ENCODE measurements around the gene PALM.

PALM gene

DNA sequence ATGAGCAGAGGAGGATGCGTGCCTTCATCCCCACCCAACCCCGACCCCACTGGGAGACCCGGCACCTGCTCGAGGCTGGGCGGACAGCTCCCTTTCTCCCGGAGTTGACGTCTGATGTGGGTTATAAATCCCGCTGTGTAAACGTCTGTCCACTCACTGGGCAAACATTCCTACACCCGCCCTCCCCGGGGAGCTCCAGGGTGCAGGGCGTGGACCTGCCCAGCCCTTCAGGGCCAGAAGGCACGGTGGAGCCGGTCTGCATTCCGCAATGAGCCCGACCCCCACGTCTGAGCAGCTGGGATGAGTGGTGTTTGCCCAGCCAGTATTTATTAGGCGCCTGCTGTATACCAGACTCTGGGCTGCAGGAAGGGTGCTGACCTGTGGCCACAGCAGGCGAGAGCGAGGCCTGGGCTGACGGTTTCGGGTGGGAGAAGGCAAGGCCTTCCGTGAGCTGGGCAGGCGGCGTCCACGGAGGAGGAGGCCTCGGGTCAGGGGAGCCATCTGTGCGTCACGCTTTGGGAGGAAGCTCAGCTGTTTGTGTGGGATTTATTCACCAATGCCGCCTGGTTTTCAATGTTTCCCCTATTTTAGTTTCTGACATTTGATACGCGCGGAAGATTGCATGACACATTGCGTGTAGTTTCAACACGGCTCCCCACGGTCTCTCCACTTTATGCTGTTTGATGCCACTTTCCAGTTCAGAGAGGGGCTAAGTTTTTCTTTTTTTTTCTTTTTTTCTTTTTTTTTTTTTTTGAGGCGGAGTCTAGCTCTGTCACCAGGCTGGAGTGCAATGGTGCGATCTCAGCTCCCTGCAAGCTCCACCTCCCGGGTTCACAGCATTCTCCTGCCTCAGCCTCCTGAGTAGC, 44.1 kb downstream of the PALM start:
- no peak for DNase-seq

GRCh38 chr19:754530-754929, 45.8 kb downstream of the PALM start:
- DNase-seq, result no peak

GRCh38 chr19:755063-755462, 46.3 kb downstream of the PALM start:
- DNase-seq, result no peak

- DNase-seq, result no peak
Measured at GRCh38 chr19:756236-756635, 47.5 kb downstream of the PALM start.

DNA sequence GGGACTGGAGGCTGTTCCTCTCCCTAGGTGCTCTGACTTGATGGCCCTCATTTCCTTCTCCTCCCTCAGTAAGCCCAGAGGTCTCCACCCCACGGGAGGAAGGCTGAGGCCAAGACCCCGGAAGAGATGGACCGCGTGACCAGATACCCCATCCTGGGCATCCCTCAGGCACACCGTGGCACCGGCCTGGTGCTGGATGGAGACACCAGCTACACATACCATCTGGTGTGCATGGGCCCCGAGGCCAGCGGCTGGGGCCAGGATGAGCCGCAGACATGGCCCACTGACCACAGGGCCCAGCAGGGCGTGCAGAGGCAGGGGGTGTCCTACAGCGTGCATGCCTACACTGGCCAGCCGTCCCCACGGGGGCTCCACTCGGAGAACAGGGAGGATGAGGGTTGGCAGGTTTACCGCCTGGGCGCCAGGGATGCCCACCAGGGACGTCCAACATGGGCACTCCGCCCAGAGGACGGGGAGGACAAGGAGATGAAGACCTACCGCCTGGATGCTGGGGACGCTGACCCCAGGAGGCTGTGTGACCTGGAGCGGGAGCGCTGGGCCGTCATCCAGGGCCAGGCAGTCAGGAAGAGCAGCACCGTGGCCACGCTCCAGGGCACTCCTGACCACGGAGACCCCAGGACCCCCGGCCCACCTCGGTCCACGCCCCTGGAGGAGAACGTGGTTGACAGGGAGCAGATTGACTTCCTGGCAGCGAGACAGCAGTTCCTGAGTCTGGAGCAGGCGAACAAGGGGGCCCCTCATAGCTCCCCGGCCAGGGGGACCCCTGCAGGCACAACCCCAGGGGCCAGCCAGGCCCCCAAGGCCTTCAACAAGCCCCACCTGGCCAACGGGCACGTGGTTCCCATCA, 48.3 kb downstream of the PALM start:
- DNase-seq, result no peak

GRCh38 chr19:757811-758668, 49.3 kb downstream of the PALM start:
- no peak for DNase-seq

DNA sequence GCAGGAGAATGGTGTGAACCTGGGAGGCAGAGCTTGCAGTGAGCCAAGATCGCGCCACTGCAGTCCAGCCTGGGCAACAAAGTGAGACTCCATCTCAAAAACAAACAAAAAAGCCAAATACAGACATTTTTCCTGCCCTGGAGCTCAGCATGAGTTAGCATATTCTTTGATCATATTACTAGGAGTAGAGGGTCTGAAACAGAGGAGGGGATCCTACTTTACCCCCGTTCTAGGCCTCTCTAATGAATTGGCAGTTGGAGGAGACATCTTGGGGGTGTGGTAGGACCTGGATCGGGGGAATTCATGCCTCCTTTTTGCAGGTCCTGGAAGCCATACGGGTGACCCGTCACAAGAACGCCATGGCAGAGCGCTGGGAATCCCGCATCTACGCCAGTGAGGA, 54.4 kb downstream of the PALM start:
- DNase-seq, result no peak

GRCh38 chr19:763869-764268, 55.1 kb downstream of the PALM start:
- DNase-seq, result no peak

GRCh38 chr19:764301-764700, 55.6 kb downstream of the PALM start:
- DNase-seq, result no peak

DNA sequence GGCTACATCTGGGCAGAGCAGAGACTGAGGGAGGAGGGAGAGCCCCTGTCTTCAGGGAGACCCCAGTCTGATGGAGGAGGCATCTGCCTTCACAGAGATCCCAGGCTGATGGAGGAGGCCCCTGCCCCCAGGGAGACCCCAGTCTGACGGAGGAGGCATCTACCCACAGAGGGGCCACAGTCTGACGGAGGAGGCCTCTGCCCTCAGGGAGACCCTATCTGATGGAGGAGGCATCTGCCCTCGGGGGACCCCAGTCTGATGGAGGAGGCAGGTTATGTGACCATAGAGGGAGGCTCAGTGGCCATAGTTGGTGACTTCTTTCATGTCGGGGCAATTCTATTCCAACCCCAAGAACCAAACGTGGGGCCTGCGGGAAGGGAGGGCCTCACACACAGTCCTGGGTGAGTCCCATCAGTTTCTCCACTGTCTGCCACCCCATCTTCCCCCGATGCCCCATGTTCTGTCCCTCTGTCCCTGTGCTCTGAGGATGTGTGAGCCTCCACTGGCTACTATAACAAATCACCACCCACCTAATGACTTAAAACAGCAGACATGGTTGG, 56.5 kb downstream of the PALM start:
- DNase-seq, result no peak

GRCh38 chr19:768424-768823, 59.7 kb downstream of the PALM start:
- no peak for DNase-seq

GRCh38 chr19:769616-770015, 60.9 kb downstream of the PALM start:
- DNase-seq, result no peak

DNA sequence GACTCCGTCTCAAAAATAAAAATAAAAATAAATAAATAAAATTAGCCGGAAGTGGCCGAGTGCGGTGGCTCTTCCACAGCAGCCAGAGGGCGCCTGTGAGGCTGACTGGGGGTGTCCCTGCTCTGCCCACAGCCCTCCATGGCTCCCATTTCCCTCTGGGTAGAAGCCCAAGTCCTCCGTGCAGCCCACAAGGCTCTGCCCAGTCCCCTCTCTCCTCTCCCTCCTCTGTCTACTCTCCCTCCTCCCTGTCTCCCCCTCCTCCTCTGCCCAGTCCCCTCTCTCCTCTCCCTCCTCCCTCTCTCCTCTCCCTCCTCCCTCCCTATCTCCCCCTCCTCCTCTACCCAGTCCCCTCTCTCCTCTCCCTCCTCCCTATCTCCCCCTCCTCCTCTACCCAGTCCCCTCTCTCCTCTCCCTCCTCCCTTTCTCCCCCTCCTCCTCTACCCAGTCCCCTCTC, 62.6 kb downstream of the PALM start:
- DNase-seq, result no peak

DNA sequence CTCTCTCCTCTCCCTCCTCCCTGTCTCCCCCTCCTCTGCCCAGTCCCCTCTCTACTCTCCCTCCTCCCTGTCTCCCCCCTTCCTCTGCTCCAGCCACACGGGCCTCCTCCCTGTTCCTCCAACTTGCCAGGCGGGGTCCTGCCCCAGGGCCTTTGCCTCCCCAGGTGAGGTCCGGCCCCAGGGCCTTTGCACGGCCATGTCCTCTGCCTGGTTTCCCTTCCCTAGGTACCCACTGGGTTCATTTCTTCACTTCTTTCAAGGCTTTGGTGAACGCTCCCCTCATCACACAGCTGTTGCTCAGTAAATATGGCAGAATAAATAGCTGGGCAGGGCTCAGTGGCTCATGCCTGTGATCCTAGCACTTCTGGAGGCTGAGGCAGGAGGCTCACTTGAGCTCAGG, 63.3 kb downstream of the PALM start:
- DNase-seq, result no peak

GRCh38 chr19:772730-773436, 64.1 kb downstream of the PALM start:
- DNase-seq, result no peak

GRCh38 chr19:776549-776948, 67.8 kb downstream of the PALM start:
- DNase-seq, result no peak

- DNase-seq, result no peak
Measured at GRCh38 chr19:778910-779653, 70.3 kb downstream of the PALM start.

DNA sequence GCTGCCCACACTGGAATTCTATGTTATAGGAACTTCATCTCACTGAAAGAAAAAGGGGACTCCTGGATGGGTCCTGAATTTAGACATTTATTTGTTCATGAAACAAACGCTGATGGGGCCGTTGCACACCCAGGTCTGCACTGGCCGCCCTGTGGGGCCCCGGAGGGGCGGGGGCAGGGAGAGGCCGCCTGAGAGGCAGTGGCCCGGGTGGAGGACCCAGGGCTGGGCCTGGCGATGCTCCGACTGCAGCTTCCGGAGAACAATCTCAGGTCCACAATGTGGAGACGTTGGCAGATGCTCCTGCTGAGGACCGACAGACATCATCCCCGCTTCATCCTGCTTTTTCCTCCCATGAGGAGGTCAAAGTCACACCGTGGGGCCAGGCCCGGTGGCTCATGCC, 72.2 kb downstream of the PALM start:
- no peak for DNase-seq

GRCh38 chr19:781800-782184, 73.1 kb downstream of the PALM start:
- no peak for DNase-seq

DNA sequence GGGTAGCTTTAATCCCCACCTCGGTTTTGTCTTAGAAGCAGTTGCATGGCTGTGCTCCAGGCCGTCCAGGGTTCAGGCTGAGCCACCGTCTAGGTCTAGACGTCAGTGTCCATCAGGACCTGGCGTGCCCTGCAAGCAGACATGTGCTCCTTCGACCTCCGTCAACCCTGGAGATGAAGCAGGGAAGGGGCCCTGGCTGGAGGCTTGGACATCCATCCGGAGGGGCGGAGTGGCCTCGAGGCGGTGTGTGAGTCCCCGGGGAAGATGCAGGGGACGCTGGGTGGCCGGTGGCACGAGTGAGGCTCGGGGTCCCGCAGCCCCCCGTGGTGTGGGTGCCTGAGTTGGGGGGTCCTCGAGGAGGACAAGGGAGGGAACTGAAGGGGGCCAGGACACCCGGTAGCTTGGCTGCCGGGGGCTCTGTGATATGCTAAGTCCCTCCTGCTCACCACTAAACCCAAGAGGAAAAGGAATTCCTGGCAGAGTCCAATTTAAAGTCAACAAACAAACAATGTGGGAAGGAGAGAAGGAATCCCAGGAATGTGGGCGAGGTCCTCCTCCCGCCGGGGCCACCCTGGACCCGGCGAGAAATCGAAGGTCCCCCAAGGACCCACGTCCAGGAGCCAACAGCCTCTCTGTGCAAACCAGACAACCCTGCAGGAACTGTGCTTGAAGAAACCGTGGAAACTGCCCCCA, 73.6 kb downstream of the PALM start:
- no peak for DNase-seq

Measured in effector CD4-positive, alpha-beta T cell (primary cell).